ENCODE results near the gene TAC4. TPM values are rescaled to one million over a fixed set of nuclear protein-coding genes. Genes with fewer than 3 reads are reported as not detected.

The TAC4 gene
- total RNA-seq, 1 donor from 2014 or later, result not detected

DNA sequence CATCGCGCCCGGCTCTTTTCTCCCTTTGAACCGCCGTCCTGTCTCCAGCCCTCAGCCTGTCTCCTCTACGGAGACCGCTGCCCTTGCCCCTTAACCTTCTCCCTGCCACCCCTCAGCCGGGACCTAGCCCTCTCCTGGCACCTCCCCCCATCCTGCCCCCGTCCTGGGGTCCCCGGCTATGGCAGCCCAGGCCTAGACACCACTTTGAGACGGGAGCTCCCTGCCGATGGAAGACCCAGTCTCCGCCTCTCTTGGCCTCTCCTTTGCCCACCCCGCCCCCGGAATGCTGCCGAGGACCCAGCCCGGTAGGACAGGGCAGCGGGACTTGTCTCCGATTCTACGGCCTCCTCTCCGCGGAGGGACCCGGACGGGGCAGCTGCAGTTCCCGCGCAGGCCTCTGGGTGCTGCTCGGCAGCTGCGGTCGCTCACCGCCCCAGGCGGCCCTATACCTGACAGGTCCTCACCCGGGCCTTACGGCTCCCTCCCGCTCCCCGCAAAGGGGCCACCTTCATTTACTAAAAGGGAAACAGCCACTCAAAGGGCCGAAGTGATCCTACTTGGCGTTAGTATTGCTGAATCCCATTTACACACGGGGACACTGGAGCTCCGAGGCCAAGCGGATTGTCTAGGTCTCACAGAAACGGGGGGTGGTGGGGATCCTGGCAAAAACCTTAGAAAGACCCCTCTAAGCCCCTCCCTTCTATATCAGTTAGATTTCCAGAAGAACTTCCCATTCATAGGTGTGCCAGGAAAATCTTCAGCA is 32.6 kb upstream of the TAC4 start:
- Mint-ChIP-seq H3K27ac (ENCODE audit: unreplicated experiment) (no peak overlapping the region), H3K4me3 (ENCODE audit: unreplicated experiment) (peak overlapping the region; percentile 53), H3K4me1 (ENCODE audit: low read depth) (peaks cover 3% of the 10 kb centered on the region), H3K9me3 (ENCODE audit: low read depth) (no peaks in the 10 kb centered on the region), H3K27me3 (ENCODE audit: low read depth) (peaks cover 56% of the 10 kb centered on the region), H3K36me3 (ENCODE audit: low read depth) (no peaks in the 10 kb centered on the region)
- no peak for DNase-seq (ENCODE audit: low spot score)
- TF ChIP-seq, protein P1, sequence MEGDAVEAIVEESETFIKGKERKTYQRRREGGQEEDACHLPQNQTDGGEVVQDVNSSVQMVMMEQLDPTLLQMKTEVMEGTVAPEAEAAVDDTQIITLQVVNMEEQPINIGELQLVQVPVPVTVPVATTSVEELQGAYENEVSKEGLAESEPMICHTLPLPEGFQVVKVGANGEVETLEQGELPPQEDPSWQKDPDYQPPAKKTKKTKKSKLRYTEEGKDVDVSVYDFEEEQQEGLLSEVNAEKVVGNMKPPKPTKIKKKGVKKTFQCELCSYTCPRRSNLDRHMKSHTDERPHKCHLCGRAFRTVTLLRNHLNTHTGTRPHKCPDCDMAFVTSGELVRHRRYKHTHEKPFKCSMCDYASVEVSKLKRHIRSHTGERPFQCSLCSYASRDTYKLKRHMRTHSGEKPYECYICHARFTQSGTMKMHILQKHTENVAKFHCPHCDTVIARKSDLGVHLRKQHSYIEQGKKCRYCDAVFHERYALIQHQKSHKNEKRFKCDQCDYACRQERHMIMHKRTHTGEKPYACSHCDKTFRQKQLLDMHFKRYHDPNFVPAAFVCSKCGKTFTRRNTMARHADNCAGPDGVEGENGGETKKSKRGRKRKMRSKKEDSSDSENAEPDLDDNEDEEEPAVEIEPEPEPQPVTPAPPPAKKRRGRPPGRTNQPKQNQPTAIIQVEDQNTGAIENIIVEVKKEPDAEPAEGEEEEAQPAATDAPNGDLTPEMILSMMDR (IDR thresholded peaks at IDR 0.05), result peak; percentile 94

- no peaks in the 10 kb centered on the region for H3K36me3 Mint-ChIP-seq (ENCODE audit: low read depth)
- no peak for DNase-seq (ENCODE audit: low spot score)
- H3K27me3 Mint-ChIP-seq (ENCODE audit: low read depth), result peaks cover 58% of the 10 kb centered on the region
- H3K9me3 Mint-ChIP-seq (ENCODE audit: low read depth), result no peaks in the 10 kb centered on the region
- peaks cover 3% of the 10 kb centered on the region for H3K4me1 Mint-ChIP-seq (ENCODE audit: low read depth)
- H3K27ac Mint-ChIP-seq (ENCODE audit: unreplicated experiment), result no peak overlapping the region
- TF ChIP-seq, protein P1 (IDR thresholded peaks at IDR 0.05), result no peak
- no peak overlapping the region for H3K4me3 Mint-ChIP-seq (ENCODE audit: unreplicated experiment)
These were observed 31.3 kb upstream of the TAC4 start for GRCh38 chr17:49878931-49879904.

DNA sequence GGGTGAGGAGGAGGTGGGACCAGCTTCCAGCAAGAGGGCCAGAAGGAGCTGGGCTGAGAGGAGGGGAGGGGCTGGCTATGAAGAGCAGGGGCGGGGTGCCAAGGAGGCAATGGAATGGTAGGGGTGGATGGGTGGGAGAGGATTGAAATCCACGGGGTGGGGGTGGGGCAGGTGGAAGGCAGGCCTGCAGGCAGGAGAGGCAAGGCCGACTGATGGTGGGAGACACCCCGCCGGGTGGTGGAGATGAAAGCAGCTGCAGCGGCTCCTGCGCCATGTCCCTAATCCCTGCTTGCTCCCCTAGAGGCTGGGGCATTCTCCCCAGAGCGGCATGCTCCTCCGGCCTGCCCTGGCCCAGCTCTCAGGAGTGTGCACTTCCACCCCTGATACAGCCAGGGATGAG is 27.8 kb upstream of the TAC4 start:
- TF ChIP-seq, protein P1 (IDR thresholded peaks at IDR 0.05), result no peak
- DNase-seq (ENCODE audit: low spot score), result no peak
- H3K27ac Mint-ChIP-seq (ENCODE audit: unreplicated experiment), result no peak overlapping the region
- no peaks in the 10 kb centered on the region for H3K36me3 Mint-ChIP-seq (ENCODE audit: low read depth)
- no peak overlapping the region for H3K4me3 Mint-ChIP-seq (ENCODE audit: unreplicated experiment)
- H3K4me1 Mint-ChIP-seq (ENCODE audit: low read depth), result peaks cover 3% of the 10 kb centered on the region
- H3K9me3 Mint-ChIP-seq (ENCODE audit: low read depth), result no peaks in the 10 kb centered on the region
- peaks cover 34% of the 10 kb centered on the region for H3K27me3 Mint-ChIP-seq (ENCODE audit: low read depth)

- H3K9me3 Mint-ChIP-seq (ENCODE audit: low read depth), result no peaks in the 10 kb centered on the region
- H3K27ac Mint-ChIP-seq (ENCODE audit: unreplicated experiment), result no peak overlapping the region
- DNase-seq (ENCODE audit: low spot score), result no peak
- TF ChIP-seq, protein P1 (IDR thresholded peaks at IDR 0.05), result no peak
- H3K27me3 Mint-ChIP-seq (ENCODE audit: low read depth), result peaks cover 27% of the 10 kb centered on the region
- H3K4me3 Mint-ChIP-seq (ENCODE audit: unreplicated experiment), result no peak overlapping the region
- no peaks in the 10 kb centered on the region for H3K36me3 Mint-ChIP-seq (ENCODE audit: low read depth)
- no peaks in the 10 kb centered on the region for H3K4me1 Mint-ChIP-seq (ENCODE audit: low read depth)
These were observed 27.0 kb upstream of the TAC4 start for GRCh38 chr17:49874911-49875310.

DNA sequence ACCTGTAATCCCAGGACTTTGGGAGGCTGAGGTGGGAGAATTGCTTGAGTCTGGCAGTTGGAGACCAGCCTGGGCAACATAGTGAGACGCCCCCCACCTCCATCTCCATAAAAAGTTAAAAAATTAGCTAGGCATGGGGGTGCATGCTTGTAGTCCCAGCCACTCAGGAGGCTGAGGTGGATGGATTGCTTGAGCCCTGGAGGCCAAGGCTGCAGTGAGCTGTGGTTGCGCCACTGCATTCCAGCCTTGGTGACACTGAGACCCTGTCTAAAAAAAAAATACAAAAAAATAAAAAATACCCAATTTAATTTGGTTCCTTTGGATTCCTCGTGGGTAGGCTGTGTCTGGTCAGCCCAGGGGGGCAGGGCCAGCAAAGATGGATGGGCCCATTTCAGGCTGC is 26.1 kb upstream of the TAC4 start:
- TF ChIP-seq, protein P1 (IDR thresholded peaks at IDR 0.05), result no peak
- Mint-ChIP-seq H3K27me3 (ENCODE audit: low read depth) (peaks cover 19% of the 10 kb centered on the region), H3K27ac (ENCODE audit: unreplicated experiment) (no peak overlapping the region), H3K4me1 (ENCODE audit: low read depth) (no peaks in the 10 kb centered on the region), H3K36me3 (ENCODE audit: low read depth) (no peaks in the 10 kb centered on the region), H3K4me3 (ENCODE audit: unreplicated experiment) (no peak overlapping the region), H3K9me3 (ENCODE audit: low read depth) (no peaks in the 10 kb centered on the region)
- no peak for DNase-seq (ENCODE audit: low spot score)
